Central memory CD4-positive, alpha-beta T cell (primary cell): Measurements from ENCODE around the gene KIF21A.
"Not testable (repeated sequence)": the region's sequence is repeated elsewhere in the genome, so short reads cannot be mapped to it uniquely, and the experiment has no call there.

ENCODE experiments used
- DNase-seq: peaks from one replicate; pipeline ENCODE4 v3.0.0; 2022

The KIF21A gene

GRCh38 chr12:39343665-39344064, 99.3 kb downstream of the KIF21A start:
- no peak for DNase-seq

- DNase-seq, result no peak
Observed at GRCh38 chr12:39341761-39342160, 101.2 kb downstream of the KIF21A start.

GRCh38 chr12:39341179-39341578, 101.7 kb downstream of the KIF21A start:
- DNase-seq, result no peak

DNA sequence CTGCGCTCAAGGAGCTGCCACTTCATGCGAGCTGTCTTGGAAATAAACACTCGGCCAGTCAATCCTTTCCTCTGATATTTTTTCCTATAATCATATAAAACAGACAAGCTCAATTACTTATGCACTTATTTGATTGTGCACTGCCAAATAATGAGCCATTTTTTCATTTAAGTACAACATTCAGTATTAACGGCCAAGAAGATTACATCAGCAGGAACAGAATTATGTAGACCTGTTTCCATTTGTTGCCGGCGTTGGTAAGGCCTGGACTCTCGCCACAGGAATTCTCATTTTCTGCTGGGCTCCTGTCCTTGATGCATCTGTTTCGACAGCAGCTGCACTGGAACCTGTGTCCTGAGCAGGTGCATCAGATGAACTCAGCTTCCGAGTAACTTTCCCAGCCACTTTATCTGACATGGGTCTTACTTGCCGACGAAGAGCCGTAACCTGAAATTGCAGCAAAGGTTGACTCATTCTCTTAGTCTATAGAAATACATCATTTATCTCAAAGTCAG, 110.2 kb downstream of the KIF21A start:
- no peak for DNase-seq

GRCh38 chr12:39331539-39332261, 111.2 kb downstream of the KIF21A start:
- peak; percentile 8 for DNase-seq

DNA sequence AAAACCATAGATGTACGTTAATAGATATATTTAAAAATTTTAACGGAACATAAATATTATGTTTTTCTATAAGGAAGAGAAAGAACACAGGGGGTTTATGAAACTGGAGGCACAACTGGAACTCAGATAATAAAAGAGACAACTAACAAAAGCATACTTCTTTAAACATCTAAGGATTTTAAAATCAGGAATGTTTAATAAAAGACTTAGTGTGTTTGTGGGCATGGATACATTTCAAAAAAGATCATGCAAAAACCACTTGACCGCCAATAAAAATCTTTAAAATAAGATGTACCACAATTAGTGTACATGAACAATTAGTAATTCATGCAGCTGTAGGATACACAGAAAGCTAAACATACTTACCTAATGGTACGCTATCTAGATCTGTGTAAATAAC, 113.0 kb downstream of the KIF21A start:
- DNase-seq, result no peak

DNA sequence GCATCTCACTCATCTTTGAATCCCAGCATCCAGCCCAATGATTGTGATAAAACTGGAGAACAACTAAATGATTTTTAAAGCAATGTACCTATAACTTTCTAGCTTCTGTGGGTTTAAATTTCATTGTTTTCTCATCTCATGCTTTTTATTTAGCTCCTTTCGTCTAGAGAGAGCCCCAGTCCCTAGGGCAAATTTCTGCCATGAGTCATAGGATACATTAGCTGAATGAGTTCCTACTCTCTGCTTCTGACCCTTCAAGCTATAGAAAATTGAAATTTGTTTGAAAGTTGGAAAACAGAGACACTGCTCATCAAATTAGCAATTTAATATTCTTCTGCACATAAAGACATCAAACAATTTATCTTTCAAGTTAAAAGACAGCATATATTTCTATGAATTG, 113.9 kb downstream of the KIF21A start:
- no peak for DNase-seq

DNA sequence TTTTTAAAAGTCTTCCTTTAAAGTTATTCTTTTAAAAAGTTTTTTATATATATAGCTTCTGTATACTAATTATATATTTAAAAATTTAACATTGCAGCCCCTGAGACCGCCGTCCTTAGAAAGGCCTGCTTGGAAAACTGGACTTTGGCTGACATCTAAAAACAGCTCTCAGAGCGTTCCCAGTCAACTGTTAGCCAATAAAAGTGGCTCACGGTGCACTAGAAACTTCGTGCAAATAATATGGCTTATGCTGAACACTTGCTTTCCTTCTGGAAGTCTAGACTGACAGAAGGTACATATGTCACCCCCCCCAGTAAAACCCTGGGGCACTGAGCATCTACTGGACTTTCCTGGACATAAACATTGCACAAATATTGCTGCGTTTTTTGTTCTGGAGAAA, 115.0 kb downstream of the KIF21A start:
- DNase-seq, result no peak

DNA sequence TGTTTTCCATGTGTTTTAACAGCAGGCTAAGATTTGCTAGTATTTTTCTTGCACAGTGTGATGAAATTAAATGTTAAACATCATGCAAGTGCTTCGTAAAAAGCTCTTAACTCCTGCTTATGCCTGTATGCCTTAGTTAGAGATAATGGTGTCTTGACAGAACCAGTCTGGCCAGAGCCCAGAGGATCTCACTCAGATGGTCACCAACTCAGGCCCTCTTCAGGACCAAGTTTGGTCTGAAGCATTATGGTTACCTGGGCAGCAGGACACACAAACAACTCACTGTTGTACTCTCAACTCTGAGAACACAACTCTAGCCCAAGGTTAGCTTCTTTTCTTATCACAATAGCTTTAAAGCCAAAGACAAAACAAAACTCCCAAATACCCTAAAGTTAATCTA, 115.4 kb downstream of the KIF21A start:
- DNase-seq, result no peak

- no peak for DNase-seq
Observed at GRCh38 chr12:39319180-39319579, 123.7 kb downstream of the KIF21A start.

- no peak for DNase-seq
Observed at GRCh38 chr12:39314547-39314946, 128.4 kb downstream of the KIF21A start.

DNA sequence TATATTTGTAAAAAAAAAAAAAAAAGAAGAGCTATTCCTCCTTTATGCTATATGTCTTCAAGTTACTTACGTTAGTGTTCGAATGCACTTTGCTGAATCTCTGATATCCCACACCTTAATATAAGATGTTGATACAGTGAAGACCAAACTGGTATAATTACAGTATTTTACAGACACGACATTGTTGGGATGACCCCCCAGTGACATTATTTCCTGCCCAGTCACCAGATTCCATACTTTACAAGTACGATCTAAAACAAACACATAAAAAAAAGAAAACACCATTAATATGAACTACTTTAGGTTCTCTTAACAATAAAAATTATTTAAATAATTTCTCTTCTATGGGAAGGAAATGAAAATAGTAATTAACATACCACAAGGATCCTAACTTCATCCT, 133.4 kb downstream of the KIF21A start:
- DNase-seq, result no peak

DNA sequence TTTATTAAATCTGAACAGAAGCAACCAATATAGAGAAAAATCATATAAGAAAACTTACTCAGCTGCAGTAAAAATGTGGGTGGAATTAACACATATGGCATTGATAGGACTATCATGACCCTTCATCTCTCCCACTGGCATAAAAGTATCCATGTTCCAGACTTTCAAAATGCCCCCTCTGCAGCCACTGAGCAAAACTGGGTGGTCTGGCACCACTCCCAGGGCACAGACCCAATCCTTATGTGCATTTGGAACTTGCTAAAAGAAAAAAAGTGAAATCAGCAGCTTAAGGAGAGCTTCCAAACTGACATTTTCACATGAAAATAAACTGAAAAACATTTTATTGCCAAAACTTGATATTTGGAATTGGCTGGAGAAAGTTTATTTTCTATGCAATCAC, 141.5 kb downstream of the KIF21A start:
- DNase-seq, result no peak

DNA sequence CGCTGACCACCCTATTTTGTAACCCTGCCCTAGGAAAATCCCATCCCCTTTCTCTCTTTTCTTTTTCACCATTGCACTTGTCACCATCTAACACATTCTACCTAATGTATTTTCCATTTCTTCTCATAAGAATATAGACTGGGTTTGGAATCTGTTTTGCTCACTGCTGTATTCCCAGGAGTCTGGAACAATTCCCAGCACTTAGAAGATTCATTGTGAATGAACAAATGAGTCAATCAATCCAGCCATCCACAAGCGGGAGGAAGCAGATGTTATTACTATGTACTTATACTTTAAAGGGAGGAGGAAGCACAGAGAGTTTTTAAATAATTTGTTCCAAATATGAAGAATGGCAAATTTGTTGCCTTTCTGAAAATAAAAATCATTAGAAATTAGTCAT, 142.1 kb downstream of the KIF21A start:
- DNase-seq, result no peak

- no peak for DNase-seq
Observed at GRCh38 chr12:39297891-39298290, 145.0 kb downstream of the KIF21A start.

GRCh38 chr12:39296496-39296895, 146.4 kb downstream of the KIF21A start:
- no peak for DNase-seq

GRCh38 chr12:39295593-39295992, 147.3 kb downstream of the KIF21A start:
- DNase-seq, result not testable (repeated sequence)

DNA sequence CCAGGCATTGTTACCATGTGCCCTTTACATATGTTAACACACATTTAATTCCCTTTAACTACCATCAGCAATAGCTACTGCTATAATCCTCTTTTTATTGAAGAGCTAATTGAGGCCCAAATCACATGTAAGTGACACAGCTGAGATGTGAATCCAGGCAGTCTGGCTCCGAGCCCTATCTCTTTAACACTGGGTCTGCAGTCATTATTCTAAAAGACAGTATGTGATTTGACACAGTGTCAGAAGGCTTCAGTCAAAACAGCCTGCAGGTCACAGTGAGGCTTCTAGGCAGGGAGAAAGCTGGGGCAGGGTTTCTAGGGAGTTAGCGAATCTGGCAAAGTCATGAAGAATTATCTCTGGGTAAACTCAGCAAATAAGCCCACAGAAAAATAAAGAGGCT, 148.2 kb downstream of the KIF21A start:
- DNase-seq, result no peak

DNA sequence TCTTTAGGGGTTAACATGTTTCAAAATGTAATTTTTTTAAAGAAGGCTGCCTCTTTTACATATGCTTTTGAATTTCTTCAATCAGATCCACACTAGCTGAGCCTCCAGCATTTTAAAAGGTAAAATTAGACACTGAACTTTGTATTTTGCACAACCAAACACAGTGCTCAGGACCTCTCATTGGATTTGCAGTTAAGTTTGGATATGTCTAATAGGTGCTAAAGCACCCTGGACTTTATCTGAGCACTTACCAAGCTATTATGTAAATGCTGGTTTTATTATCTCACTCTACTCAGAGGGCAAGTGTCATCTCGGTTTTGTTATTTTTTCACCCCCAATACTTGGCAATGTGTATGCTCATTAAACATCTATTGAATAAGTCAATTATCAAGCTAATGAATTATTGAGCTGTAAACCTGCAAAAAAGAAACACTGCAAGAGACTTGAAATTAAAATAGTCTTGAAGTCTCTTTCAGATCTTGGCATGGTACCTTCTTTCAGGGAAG, 150.7 kb downstream of the KIF21A start:
- DNase-seq, result no peak

GRCh38 chr12:39287817-39288216, 155.1 kb downstream of the KIF21A start:
- DNase-seq, result no peak

- DNase-seq, result no peak
Observed at GRCh38 chr12:39287409-39287808, 155.5 kb downstream of the KIF21A start.

- no peak for DNase-seq
Observed at GRCh38 chr12:39278426-39278825, 164.5 kb downstream of the KIF21A start.

DNA sequence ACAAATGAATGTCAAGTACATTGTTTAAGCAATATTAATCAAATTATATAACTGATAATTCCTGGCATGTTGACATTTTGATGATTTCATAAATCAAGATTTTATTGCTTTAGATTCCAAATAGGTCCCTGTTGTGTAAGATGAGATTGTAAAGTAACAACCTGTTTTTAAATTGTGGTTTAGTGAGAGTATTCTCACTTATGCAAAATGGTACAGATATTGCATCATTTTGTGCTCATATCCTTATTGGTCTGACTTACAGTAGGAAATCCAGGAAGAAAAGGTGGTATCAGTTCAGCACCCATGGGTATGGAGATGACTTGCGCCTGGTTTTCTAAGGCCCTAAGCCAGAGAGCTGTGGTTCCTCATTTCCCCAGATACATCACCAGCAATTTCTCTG, 165.5 kb downstream of the KIF21A start:
- no peak for DNase-seq

DNA sequence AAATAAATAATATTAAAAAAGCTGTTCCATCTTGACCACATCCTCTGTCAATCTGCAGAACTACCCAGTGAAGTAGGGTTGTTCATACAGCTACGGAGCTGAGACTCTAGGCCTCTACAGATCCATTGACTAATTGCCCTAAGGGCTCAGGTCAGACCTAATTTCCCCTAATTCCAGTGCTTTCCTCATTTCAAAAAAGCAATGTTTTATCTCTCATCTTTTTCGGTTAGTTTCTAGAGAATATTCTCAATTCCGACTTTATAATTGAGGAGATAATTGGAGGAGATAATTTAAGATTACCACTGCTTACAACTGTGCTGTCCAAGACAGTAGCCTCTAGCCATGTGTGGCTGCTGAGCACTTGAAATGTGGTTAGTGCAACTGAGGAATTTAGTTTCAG, 167.1 kb downstream of the KIF21A start:
- DNase-seq, result no peak
